GM10248 (cell line): Measurements from ENCODE around the gene VIM.

ENCODE experiments used
- CTCF ChIA-PET: fragments of 300-600 bp; sonication (Branson Sonifier 250); formaldehyde crosslinking; extraction: SDS; loops from one replicate; lab custom pipeline; 2021; ENCODE audit warnings: antibody characterized with exemption; lab: Yijun Ruan, JAX
- POLR2A ChIA-PET: fragments of 350-650 bp; sonication (Branson Sonifier 250); formaldehyde crosslinking; extraction: SDS; loops from one replicate; lab custom pipeline; 2020; ENCODE audit warnings: antibody characterized with exemption; lab: Yijun Ruan, JAX
- DNase-seq: peaks from one replicate; pipeline ENCODE4 v3.0.0; 2012; ENCODE audit errors: extremely low spot score
- CTCF ChIP-seq: IDR thresholded peaks from 2 replicates; pipeline ENCODE4 v1.5.1; 2012; ENCODE audit warnings: mild to moderate bottlenecking, low read depth; ENCODE audit errors: extremely low read depth, missing control alignments, control extremely low read depth

VIM gene

GRCh38 chr10:17227367-17228090 lies 512 bp upstream of the VIM start:
- DNase-seq, result peak; percentile 48
- CTCF ChIA-PET, result interaction anchor here (1.0 to 1.7 kb wide), 4 partner anchors 8 to 17 kb away, joined by 3 to 6 read pairs (median 3); no protein-coding TSS in a partner anchor
- no peak for TF ChIP-seq CTCF
- POLR2A ChIA-PET, result no interaction called here

- ChIA-PET CTCF (interaction anchor here (1.3 to 2.4 kb wide), 5 partner anchors 9 to 399 kb away, joined by 4 to 8 read pairs (median 6); partner anchors contain the start of gene TRDMT1), POLR2A (interaction anchor here (0.6 kb wide), 1 partner anchor 412 kb away, joined by 4 read pairs; the partner anchor contains the start of gene RSU1)
- peak; percentile 39 for DNase-seq
- TF ChIP-seq CTCF, result no peak
These were observed 1.1 kb downstream of the VIM start for GRCh38 chr10:17229016-17229716.

- no peak for DNase-seq
- no peak for TF ChIP-seq CTCF
- POLR2A ChIA-PET, result no interaction called here
- CTCF ChIA-PET, result interaction anchor here (1.1 to 2.4 kb wide), 6 partner anchors 10 to 400 kb away, joined by 3 to 8 read pairs (median 4); partner anchors contain the start of gene TRDMT1
These were observed 1.6 kb downstream of the VIM start for GRCh38 chr10:17229717-17229966.

GRCh38 chr10:17229967-17230682 lies 2.1 kb downstream of the VIM start:
- POLR2A ChIA-PET, result no interaction called here
- CTCF ChIA-PET, result interaction anchor here (0.9 to 2.4 kb wide), 11 partner anchors 9 to 400 kb away, joined by 3 to 8 read pairs (median 4); partner anchors contain the start of gene TRDMT1
- no peak for TF ChIP-seq CTCF
- DNase-seq, result peak; percentile 72

- POLR2A ChIA-PET, result no interaction called here
- CTCF ChIA-PET, result interaction anchor here (1.3 kb wide), 1 partner anchor 25 kb away, joined by 3 read pairs; no protein-coding TSS in a partner anchor
- DNase-seq, result no peak
- TF ChIP-seq CTCF, result no peak
These were observed 3.7 kb downstream of the VIM start for GRCh38 chr10:17231788-17232187.

GRCh38 chr10:17232276-17232960 lies 4.4 kb downstream of the VIM start:
- TF ChIP-seq CTCF, result no peak
- DNase-seq, result peak; percentile 29
- POLR2A ChIA-PET, result no interaction called here
- CTCF ChIA-PET, result interaction anchor here (1.3 kb wide), 1 partner anchor 26 kb away, joined by 3 read pairs; no protein-coding TSS in a partner anchor
